Mononuclear cell (primary cell): ENCODE measurements around the gene FFAR1. TPM values are rescaled to one million over a fixed set of nuclear protein-coding genes. Genes with fewer than 3 reads are reported as not detected.

Source experiments
- H3K27me3 ChIP-seq: 2 replicates; pipeline ENCODE4 v1.6.0; 2011; ENCODE audit warnings: low read length, control low read depth; ENCODE audit not compliant: insufficient read depth
- H3K4me1 ChIP-seq: 2 replicates; pipeline ENCODE4 v1.5.1; 2011; ENCODE audit warnings: mild to moderate bottlenecking, low read length, control low read depth; ENCODE audit not compliant: insufficient read depth
- H3K4me3 ChIP-seq: 2 replicates; pipeline ENCODE4 v1.5.1; 2011; ENCODE audit warnings: mild to moderate bottlenecking, low read length, moderate library complexity
- H3K9me3 ChIP-seq: 2 replicates; pipeline ENCODE4 v1.5.1; 2011; ENCODE audit warnings: low read depth, mild to moderate bottlenecking, control low read depth, low read length
- total RNA-seq: library from RNA; depleted of rRNA; stranded (reverse); fragments of >200 nt; gene quantifications from one replicate; pipeline ENCODE4 v1.2.3, GENCODE V29; 2012

The FFAR1 gene
- total RNA-seq, 1 donor = 1.9 TPM

GRCh38 chr19:35310331-35310730 is 37.4 kb upstream of the FFAR1 start:
- Histone ChIP-seq H3K4me1 (peaks cover 26% of the 10 kb centered on the region), H3K9me3 (no peaks in the 10 kb centered on the region), H3K4me3 (no peak overlapping the region)

GRCh38 chr19:35310811-35311465 is 36.8 kb upstream of the FFAR1 start:
- H3K9me3 ChIP-seq = no peaks in the 10 kb centered on the region
- H3K27me3 ChIP-seq = no peaks in the 10 kb centered on the region
- H3K4me1 ChIP-seq = peaks cover 21% of the 10 kb centered on the region
- no peak overlapping the region for H3K4me3 ChIP-seq

More at GRCh38 chr19:35310331-35310730, 37.4 kb upstream of the FFAR1 start:
- H3K27me3 ChIP-seq = no peaks in the 10 kb centered on the region

- H3K9me3 ChIP-seq = no peaks in the 10 kb centered on the region
- no peak overlapping the region for H3K4me3 ChIP-seq
- H3K27me3 ChIP-seq = no peaks in the 10 kb centered on the region
- H3K4me1 ChIP-seq = peaks cover 15% of the 10 kb centered on the region
These were observed 35.6 kb upstream of the FFAR1 start for GRCh38 chr19:35311901-35312665.

GRCh38 chr19:35313587-35313986 is 34.1 kb upstream of the FFAR1 start:
- no peaks in the 10 kb centered on the region for H3K9me3 ChIP-seq
- H3K4me1 ChIP-seq = peaks cover 22% of the 10 kb centered on the region
- no peaks in the 10 kb centered on the region for H3K27me3 ChIP-seq
- no peak overlapping the region for H3K4me3 ChIP-seq

GRCh38 chr19:35314031-35314430 is 33.7 kb upstream of the FFAR1 start:
- no peaks in the 10 kb centered on the region for H3K27me3 ChIP-seq
- peaks cover 26% of the 10 kb centered on the region for H3K4me1 ChIP-seq
- H3K4me3 ChIP-seq = no peak overlapping the region
- no peaks in the 10 kb centered on the region for H3K9me3 ChIP-seq

- no peak overlapping the region for H3K4me3 ChIP-seq
- no peaks in the 10 kb centered on the region for H3K9me3 ChIP-seq
- peaks cover 35% of the 10 kb centered on the region for H3K4me1 ChIP-seq
These were observed 32.7 kb upstream of the FFAR1 start for GRCh38 chr19:35314858-35315470.

GRCh38 chr19:35315883-35316282 is 31.8 kb upstream of the FFAR1 start:
- no peak overlapping the region for H3K4me3 ChIP-seq
- H3K27me3 ChIP-seq = no peaks in the 10 kb centered on the region
- H3K4me1 ChIP-seq = peaks cover 45% of the 10 kb centered on the region
- no peaks in the 10 kb centered on the region for H3K9me3 ChIP-seq

More at GRCh38 chr19:35314858-35315470, 32.7 kb upstream of the FFAR1 start:
- no peaks in the 10 kb centered on the region for H3K27me3 ChIP-seq

- no peaks in the 10 kb centered on the region for H3K9me3 ChIP-seq
These were observed 31.1 kb upstream of the FFAR1 start for GRCh38 chr19:35316560-35316959.

GRCh38 chr19:35317464-35318043 is 30.1 kb upstream of the FFAR1 start:
- H3K9me3 ChIP-seq = no peaks in the 10 kb centered on the region
- H3K4me3 ChIP-seq = no peak overlapping the region
- H3K27me3 ChIP-seq = no peaks in the 10 kb centered on the region
- H3K4me1 ChIP-seq = peaks cover 61% of the 10 kb centered on the region

More at GRCh38 chr19:35316560-35316959, 31.1 kb upstream of the FFAR1 start:
- Histone ChIP-seq H3K4me3 (no peak overlapping the region), H3K27me3 (no peaks in the 10 kb centered on the region), H3K4me1 (peaks cover 51% of the 10 kb centered on the region)

GRCh38 chr19:35318679-35319448 is 28.8 kb upstream of the FFAR1 start:
- peaks cover 70% of the 10 kb centered on the region for H3K4me1 ChIP-seq
- no peaks in the 10 kb centered on the region for H3K27me3 ChIP-seq
- no peaks in the 10 kb centered on the region for H3K9me3 ChIP-seq
- H3K4me3 ChIP-seq = no peak overlapping the region

- Histone ChIP-seq H3K4me1 (peaks cover 77% of the 10 kb centered on the region), H3K4me3 (no peak overlapping the region), H3K9me3 (no peaks in the 10 kb centered on the region), H3K27me3 (no peaks in the 10 kb centered on the region)
These were observed 27.5 kb upstream of the FFAR1 start for GRCh38 chr19:35320065-35320713.

- H3K4me1 ChIP-seq = peaks cover 77% of the 10 kb centered on the region
- H3K27me3 ChIP-seq = no peaks in the 10 kb centered on the region
- H3K4me3 ChIP-seq = no peak overlapping the region
- H3K9me3 ChIP-seq = no peaks in the 10 kb centered on the region
These were observed 26.4 kb upstream of the FFAR1 start for GRCh38 chr19:35321291-35321690.

GRCh38 chr19:35322014-35322413 is 25.7 kb upstream of the FFAR1 start:
- Histone ChIP-seq H3K27me3 (no peaks in the 10 kb centered on the region), H3K4me1 (peaks cover 75% of the 10 kb centered on the region), H3K9me3 (no peaks in the 10 kb centered on the region), H3K4me3 (no peak overlapping the region)

- peaks cover 42% of the 10 kb centered on the region for H3K4me1 ChIP-seq
- H3K4me3 ChIP-seq = no peak overlapping the region
- H3K9me3 ChIP-seq = no peaks in the 10 kb centered on the region
- H3K27me3 ChIP-seq = no peaks in the 10 kb centered on the region
These were observed 20.1 kb upstream of the FFAR1 start for GRCh38 chr19:35327642-35328041.
